HG03066 (cell line): ENCODE results near the gene CTDNEP1.

ENCODE experiments used
- ATAC-seq: cut with Tn5 transposase; IDR thresholded peaks from one replicate; pipeline ENCODE4 v1.9.1; 2021; ENCODE audit warnings: low read depth; ENCODE audit not compliant: unreplicated experiment

The CTDNEP1 gene

GRCh38 chr17:7280519-7281073 lies 29.1 kb upstream of the CTDNEP1 start:
- peak; percentile 59 for ATAC-seq

DNA sequence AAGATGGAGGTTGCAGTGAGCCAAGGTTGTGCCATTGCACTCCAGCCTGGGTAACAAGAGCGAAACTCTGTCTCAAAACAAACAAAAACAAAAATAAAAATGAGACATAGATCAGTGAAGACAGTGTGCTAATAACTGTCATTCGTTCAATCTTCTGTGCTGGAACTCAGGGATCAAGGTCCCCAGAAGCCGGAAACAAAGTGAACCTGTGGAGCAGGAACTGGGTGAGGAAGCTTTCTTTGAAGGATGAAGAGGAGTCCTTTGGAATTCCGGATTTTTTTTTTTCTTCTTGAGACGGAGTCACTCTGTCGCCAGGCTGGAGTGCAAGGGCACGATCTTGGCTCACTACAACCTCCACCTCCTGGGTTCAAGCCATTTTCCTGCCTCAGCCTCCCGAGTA lies 27.9 kb upstream of the CTDNEP1 start:
- ATAC-seq = no peak

DNA sequence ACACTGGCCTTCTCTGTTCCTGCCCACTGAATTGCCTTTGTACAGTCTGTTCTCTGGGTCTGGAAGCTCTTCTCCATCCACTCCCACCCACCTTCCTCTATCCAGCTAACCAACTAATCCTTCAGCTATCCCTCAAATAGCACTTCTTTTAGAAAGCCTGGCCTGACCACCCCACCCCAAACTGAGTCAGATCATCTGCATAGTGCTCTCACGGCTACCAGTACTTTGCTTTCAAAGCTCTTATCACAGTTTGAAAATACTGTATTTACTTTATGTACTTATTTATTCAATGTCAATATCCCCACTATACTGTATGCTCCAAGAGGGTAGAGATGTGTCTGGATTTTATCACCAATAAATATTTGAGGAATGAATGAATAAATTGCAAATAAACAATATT lies 15.2 kb upstream of the CTDNEP1 start:
- no peak for ATAC-seq

- no peak for ATAC-seq
These were observed 12.2 kb upstream of the CTDNEP1 start for GRCh38 chr17:7263801-7264078.

DNA sequence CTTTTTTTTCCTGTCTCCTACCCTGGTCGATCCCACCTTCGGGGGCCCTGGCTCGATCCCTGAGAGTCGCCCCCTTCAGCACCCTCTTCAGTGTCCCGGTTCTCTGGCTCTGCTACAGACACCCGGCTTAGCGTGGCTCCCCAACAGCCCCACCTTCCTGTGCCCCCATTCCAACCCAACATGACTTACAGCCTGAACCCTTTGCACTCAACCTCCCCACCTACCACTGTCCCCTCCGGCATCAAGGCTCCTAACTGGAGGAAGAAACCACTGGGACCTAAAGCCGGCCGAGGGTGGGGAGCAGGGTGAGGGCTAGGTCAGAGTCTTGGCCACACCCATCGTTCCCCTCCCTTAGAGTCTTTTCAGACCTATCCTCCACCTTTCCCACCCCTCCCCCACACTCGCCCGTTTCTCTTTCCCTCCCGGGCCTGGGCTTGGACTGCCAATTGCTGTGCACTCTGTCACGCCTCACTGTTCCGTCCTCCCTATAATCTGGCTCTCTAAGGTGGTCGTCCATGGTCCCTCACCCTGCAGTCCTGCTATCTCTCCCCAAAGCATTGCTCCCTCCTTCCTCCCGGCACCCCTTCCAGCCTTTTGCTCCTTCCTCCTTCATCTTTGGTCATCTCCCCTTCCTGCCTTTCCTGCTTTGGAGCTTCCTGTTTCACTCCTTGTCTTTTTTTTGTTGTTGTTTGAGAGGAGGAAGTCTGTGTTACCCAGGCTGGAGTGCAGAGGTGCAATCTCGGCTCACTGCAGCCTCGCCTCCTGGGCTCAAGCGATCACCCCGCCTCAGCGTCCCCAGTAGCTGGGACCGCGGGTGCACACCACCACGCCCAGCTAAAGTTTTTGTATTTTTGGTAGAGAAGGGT lies 11.6 kb upstream of the CTDNEP1 start:
- no peak for ATAC-seq

DNA sequence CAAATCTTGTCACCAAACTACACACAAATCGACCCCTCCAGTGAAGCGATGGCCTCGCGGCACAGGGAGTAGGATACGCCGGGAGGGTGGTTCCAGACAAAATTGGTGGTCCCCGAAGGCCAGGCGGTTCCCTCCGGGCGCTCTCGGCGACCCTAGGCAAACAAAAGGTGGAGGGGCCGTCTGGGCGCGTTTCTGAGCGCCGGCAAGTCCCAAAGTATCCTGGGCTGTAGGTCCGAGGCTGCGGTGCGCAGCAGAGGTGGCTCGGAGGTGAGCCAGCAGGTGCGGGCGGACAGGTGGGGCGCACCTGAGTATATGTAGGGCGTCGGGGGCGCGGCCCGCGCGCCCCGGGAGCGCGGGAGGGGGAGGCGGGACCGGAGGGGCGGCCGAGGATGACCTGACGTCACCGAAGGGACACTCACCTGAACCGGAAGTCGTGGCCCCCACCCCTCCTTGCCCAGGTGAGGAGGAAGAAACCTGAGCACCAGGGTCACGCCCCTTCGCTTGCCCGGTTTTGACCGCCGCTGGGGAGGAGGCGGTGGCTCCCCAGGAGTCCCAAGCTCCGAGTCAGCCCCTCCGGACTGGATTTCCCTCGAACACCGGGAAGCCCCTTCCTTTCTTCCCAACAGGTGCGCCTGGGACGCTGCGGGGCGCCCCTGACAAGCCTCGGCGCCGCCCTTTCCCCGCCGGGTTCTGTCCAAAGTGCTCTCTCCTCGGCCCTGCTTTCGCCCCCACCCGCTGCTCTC lies 10.8 kb upstream of the CTDNEP1 start, which contains the start of gene CLDN7:
TSS of gene CLDN7 (minus strand) at position 287 of the 743 bp plus-strand sequence. CDS start 435 bp downstream, outside the sequence.
- no peak for ATAC-seq

- no peak for ATAC-seq
These were observed 10.1 kb upstream of the CTDNEP1 start for GRCh38 chr17:7261379-7262191.

DNA sequence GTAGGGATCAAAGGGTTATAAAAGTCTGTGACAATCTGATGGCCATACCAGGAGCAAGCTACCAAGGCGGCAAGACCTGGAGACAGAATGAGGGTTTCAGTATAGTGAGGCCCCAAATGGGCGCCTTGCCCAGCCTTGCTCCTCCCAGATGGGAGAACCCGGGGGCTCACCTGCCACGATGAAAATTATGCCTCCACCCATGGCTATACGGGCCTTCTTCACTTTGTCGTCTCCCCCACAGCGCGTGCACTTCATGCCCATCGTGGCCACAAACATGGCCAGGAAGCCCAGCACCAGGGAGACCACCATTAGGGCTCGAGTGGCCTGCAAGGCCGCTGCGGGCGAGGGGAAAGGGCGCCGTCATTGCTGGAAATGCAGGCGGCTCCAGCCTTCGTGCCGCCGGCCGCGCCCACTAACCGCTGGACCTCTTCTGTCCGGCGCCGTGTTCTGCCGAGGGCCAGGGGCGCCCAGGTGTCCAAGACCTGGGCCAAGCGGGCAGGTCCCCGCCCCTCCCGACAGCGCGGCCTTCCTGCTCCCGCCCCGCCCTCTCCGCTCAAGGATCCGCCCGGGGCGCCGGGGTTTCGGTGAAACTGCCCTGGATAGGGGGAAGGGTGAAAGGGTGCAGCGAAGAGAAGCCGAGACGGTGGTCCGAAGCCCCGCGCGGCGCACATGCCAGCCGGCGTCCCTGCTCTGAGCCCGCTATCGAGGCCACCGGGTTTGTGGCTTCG lies 9.3 kb upstream of the CTDNEP1 start:
- no peak for ATAC-seq

DNA sequence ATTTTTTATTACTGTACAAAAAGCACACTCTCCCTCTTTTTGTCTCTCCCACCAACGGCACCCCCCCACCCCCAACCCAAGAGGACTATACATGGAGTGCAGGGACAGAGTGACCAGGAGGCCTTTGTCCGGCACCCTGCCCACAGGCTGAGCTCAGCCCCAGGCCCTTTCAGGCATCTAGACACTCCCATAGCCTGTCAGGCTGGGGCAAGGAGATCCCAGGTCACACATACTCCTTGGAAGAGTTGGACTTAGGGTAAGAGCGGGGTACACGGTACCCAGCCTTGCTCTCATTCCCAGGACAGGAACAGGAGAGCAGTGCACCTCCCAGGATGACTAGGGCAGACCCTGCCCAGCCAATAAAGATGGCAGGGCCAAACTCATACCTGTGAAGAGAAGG lies 8.6 kb upstream of the CTDNEP1 start:
- no peak for ATAC-seq

DNA sequence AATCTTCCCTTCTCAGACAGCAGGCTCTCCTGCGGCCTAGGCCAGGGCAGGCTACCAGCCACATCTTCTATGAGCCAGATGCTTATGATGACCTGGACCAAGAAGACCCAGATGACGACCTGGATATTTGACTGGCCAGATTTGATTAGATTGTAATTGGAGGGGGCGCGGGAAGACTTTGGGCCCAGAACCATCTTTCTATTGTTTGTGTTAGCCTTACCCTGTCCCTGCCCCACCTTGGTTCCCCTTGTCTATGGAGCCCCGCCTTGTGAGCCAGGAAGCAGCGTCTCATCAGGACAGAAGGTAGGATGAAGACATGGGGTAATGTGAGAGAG lies 8.0 kb upstream of the CTDNEP1 start:
- no peak for ATAC-seq

DNA sequence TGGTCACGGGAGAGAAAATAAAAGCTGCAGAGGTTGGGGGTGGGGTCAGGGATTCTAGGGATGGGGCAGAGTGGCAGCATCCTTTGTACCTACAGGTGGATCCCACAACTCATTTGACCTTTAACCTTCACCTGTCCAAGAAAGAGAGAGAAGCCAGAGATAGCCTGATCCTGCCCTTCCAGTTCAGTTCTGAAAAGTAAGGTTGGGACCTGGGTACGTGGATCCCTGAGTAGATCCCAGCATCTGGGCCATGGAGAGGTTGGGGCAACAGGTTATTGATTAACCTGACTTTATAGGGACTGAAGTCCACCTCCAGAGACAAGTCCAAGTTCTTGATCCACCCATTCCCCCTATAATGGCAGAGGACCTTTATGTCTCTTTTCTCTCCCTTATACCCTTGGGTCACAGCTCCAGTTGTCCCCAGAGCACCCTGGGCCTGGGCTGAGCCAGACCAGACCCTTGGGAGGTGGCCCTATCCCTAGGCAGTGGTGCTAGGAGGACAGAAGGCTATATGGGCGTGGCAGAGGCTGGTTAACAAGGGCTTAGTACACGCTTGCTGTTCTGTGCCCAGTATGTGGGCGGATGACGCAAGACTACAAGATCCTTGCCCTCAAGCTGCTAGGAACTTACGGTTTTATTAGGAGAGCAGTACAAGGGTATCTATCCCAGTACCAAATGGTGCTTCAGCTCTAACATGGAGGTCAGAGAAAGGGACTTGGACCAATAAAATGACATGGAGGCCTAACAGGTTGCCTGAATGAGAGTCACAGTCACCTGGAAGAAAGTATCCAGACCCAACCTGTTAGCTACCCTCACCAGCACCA lies 7.4 kb upstream of the CTDNEP1 start:
- ATAC-seq = no peak

DNA sequence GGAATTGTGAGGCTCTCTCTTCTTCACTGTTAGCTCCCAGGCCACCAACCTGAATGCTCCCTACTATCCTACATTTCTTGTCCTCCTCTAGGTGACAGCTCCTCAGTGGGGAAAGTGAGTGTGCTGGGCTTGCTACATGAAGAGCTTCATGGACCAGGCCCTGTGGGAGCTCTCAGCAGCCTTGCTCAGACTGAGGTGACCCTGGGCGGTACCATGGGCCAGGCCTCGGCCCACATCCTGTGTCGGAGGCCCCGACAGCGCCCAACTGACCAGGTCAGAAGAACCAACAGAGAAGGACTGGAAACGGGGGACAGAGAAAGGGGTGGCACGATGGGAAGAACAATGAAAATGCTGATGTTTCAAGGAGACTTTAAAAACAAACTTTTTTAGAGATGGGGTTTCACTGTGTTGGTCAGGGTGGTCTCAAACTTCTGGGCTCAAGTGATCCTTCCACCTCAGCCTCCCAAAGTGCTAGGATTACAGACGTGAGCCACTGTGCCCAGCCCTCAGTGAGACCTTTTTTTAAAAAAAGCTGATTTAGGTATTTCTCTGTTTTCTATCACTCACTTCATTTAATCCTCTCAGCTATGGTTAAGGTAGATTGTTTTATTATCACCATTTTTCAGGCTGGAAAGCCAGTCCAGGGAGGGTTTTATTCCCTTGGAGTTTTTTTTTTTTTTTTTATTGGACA lies 5.4 kb upstream of the CTDNEP1 start:
- no peak for ATAC-seq

GRCh38 chr17:7254511-7254910 lies 3.0 kb upstream of the CTDNEP1 start:
- no peak for ATAC-seq

DNA sequence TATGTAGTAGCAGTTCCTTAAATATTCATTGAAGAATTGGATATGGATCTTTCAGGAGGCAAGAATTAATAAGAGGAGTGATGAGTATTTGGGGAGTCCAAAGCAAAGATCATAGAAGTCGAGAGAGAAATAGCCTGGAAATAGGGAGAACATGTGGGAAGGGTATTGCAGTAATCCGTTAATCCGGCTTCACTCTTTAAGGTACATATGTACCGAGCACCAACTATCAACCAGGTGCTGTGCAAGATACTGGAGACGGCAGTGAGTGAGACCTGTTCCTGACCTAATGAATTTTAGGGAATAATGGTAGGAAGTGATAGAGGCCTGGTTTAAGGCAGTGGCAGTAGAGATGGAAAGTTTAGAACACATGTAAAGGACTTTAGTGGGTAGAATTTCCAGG lies 1.5 kb upstream of the CTDNEP1 start:
- ATAC-seq = no peak

GRCh38 chr17:7252176-7253043 lies 876 bp upstream of the CTDNEP1 start, which contains the start of gene ELP5:
Gene ELP5, plus strand, starts transcription at chr17:7252215. Its CDS starts 336 bp downstream, at chr17:7252551.
- peak; percentile 50 for ATAC-seq

DNA sequence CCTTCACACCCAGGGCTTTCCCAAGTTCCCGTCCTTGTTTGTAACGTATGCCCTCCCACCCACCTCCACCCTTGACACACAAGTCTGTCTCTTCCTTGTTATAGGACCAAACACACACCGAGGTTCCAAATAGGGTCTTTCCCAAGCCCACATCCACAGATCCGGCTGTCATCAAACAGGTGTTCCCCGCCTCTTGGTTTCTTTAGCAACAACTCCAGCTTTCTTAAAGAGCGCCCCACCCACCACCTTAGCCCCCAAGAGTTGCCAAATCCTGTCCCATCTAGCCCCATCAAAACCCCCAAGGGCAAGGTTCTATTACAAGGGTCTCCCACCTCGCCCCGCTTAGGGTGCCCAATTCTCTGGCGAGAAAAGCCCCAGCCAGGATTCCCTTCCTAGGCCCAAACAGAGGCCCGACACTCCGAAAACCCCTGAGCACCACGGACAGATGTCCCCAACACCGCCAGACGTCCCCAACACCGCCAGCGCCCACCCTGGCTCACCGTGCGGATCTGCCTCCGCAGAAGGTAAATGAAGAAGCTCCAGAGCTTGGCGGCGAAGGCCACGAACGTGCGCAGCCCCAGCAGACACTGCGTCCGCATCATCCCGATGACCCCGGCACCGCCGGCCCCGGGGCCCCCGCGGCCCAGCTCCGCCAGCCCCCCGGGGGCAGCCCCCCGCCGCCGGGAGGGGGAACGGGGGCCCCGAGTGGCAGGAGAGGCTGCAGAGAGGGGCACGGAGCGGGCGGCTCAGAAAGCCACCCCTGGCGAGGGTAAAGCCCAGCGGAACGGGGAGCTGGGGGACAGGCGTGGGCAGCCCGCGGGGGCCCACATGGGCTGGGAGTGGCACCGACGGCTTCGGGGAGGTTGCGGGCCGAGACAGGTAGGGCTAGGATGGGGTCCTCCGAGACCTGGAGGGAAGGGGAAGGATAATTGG lies 573 bp downstream of the CTDNEP1 start:
- ATAC-seq = no peak

DNA sequence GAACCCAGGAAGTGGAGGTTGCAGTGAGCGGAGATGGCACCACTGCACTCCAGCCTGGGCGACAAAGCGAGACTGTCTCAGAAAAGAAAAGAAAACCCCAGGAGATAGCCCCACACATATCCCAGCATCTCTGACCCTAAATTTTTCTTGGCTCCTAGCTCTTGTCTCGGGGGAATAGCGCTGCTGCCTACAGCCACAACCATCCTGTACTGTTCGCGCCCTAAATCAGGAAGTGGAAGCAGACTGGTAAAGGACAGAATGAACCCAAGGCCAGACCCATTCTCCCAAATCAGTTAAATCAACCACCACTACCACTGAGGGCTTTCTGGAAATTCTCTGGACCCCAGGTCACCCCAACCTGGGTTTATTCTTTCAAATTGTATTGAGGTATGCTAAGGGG lies 1.7 kb downstream of the CTDNEP1 start:
- no peak for ATAC-seq
